CD4-positive, alpha-beta T cell treated with Interleukin-12 subunit alpha and Interleukin-12 subunit beta, for 1 hour (primary cell): ENCODE measurements around the gene ECSIT.

ENCODE experiments used
- DNase-seq: peaks from one replicate; pipeline ENCODE4 v3.0.0-alpha.2; 2020

Gene ECSIT

GRCh38 chr19:11550265-11550664 lies 21.3 kb upstream of the ECSIT start:
- DNase-seq, result no peak

GRCh38 chr19:11549386-11549953 lies 20.5 kb upstream of the ECSIT start:
- no peak for DNase-seq

- no peak for DNase-seq
Observed at GRCh38 chr19:11547929-11548700, 19.2 kb upstream of the ECSIT start.

GRCh38 chr19:11541238-11541637 lies 12.3 kb upstream of the ECSIT start:
- no peak for DNase-seq

GRCh38 chr19:11540645-11541044 lies 11.7 kb upstream of the ECSIT start:
- no peak for DNase-seq

- DNase-seq, result no peak
Observed at GRCh38 chr19:11539495-11540365, 10.8 kb upstream of the ECSIT start.

GRCh38 chr19:11538232-11539036 lies 9.5 kb upstream of the ECSIT start, which contains the start of gene CNN1:
Gene CNN1, plus strand, starts transcription at chr19:11538851. Its CDS starts 77 bp downstream, at chr19:11538928.
- DNase-seq, result no peak

- DNase-seq, result peak; percentile 89
Observed at GRCh38 chr19:11535792-11536595, 7.1 kb upstream of the ECSIT start.

- no peak for DNase-seq
Observed at GRCh38 chr19:11534948-11535347, 6.0 kb upstream of the ECSIT start.

- no peak for DNase-seq
Observed at GRCh38 chr19:11534538-11534937, 5.6 kb upstream of the ECSIT start.

GRCh38 chr19:11530432-11530831 lies 1.5 kb upstream of the ECSIT start:
- peak; percentile 40 for DNase-seq

- no peak for DNase-seq
Observed at GRCh38 chr19:11519138-11519537, 9.8 kb downstream of the ECSIT start.

- DNase-seq, result no peak
Observed at GRCh38 chr19:11513946-11514345, 15.0 kb downstream of the ECSIT start.

- no peak for DNase-seq
Observed at GRCh38 chr19:11510444-11510843, 18.5 kb downstream of the ECSIT start.

- DNase-seq, result no peak
Observed at GRCh38 chr19:11507370-11508078, 21.4 kb downstream of the ECSIT start.

- DNase-seq, result no peak
Observed at GRCh38 chr19:11506967-11507366, 22.0 kb downstream of the ECSIT start.

GRCh38 chr19:11506101-11506555 lies 22.8 kb downstream of the ECSIT start:
- no peak for DNase-seq

- DNase-seq, result peak; percentile 96
Observed at GRCh38 chr19:11505504-11506100, 23.3 kb downstream of the ECSIT start, which contains the start of gene ZNF653. Gene ZNF653, minus strand, starts transcription at chr19:11505839. Its CDS starts 53 bp downstream, at chr19:11505786.

- peak; percentile 98 for DNase-seq
Observed at GRCh38 chr19:11505032-11505503, 23.9 kb downstream of the ECSIT start.

- DNase-seq, result no peak
Observed at GRCh38 chr19:11504502-11505031, 24.4 kb downstream of the ECSIT start.
